Ectodermal cell (in vitro differentiated cells): Measurements from ENCODE around the gene PCNA.

Experiments
- H3K27ac ChIP-seq: 2 replicates; pipeline ENCODE4 v1.7.0; 2013; ENCODE audit warnings: mild to moderate bottlenecking, low read depth, low read length; ENCODE audit not compliant: insufficient read depth, poor library complexity, severe bottlenecking
- H3K27me3 ChIP-seq: 2 replicates; pipeline ENCODE4 v1.7.0; 2013; ENCODE audit warnings: mild to moderate bottlenecking, low read length; ENCODE audit not compliant: insufficient read depth, control insufficient read depth, poor library complexity, severe bottlenecking
- H3K36me3 ChIP-seq: one replicate; pipeline ENCODE4 v1.7.0; 2013; ENCODE audit warnings: low read length; ENCODE audit not compliant: control insufficient read depth, insufficient read depth
- H3K4me1 ChIP-seq: one replicate; pipeline ENCODE4 v1.7.0; 2013; ENCODE audit warnings: low read length; ENCODE audit not compliant: control insufficient read depth, insufficient read depth
- H3K4me3 ChIP-seq: 2 replicates; pipeline ENCODE4 v1.7.0; 2013; ENCODE audit warnings: low read depth, low read length, control low read depth; ENCODE audit not compliant: insufficient read depth
- H3K9me3 ChIP-seq: 2 replicates; pipeline ENCODE4 v1.7.0; 2013; ENCODE audit warnings: mild to moderate bottlenecking, low read length, moderate library complexity; ENCODE audit not compliant: control insufficient read depth
- whole genome bisulfite sequencing, 2 experiments: methylation state at CpG; one replicate each; pipeline ENCODE4 v1.1.7; 2013; ENCODE audit warnings: missing lambda C conversion rate in 2 of 2; 5-methylcytosine and 5-hydroxymethylcytosine counted together

The PCNA gene

GRCh38 chr20:5122873-5123260 lies 3.1 kb upstream of the PCNA start:
- no peaks in the 10 kb centered on the region for H3K27me3 ChIP-seq
- H3K27ac ChIP-seq, result no peak overlapping the region
- no peaks in the 10 kb centered on the region for H3K9me3 ChIP-seq
- whole genome bisulfite sequencing, 2 experiments, result 91 to 98% methylated on average over 1 of the region's 1 CpG
- H3K36me3 ChIP-seq, result peaks cover 5% of the 10 kb centered on the region
- H3K4me1 ChIP-seq, result peaks cover 2% of the 10 kb centered on the region
- no peak overlapping the region for H3K4me3 ChIP-seq

GRCh38 chr20:5120185-5120476 lies 373 bp upstream of the PCNA start:
- H3K4me3 ChIP-seq, result peak overlapping the region; percentile 78
- no peaks in the 10 kb centered on the region for H3K27me3 ChIP-seq
- 14 to 16% methylated on average over 9 of the region's 9 CpGs for WGBS, 2 experiments
- no peak overlapping the region for H3K27ac ChIP-seq
- H3K36me3 ChIP-seq, result peaks cover 22% of the 10 kb centered on the region
- H3K4me1 ChIP-seq, result peaks cover 17% of the 10 kb centered on the region
- H3K9me3 ChIP-seq, result no peaks in the 10 kb centered on the region

- peaks cover 30% of the 10 kb centered on the region for H3K36me3 ChIP-seq
- peaks cover 17% of the 10 kb centered on the region for H3K4me1 ChIP-seq
- H3K9me3 ChIP-seq, result no peaks in the 10 kb centered on the region
- 0 to 1% methylated on average over 21 of the region's 21 CpGs for WGBS, 2 experiments
- H3K27me3 ChIP-seq, result no peaks in the 10 kb centered on the region
- peak overlapping the region; percentile 90 for H3K27ac ChIP-seq
- H3K4me3 ChIP-seq, result peak overlapping the region; percentile 78
Observed at GRCh38 chr20:5119143-5119434, 669 bp downstream of the PCNA start.

- Histone ChIP-seq H3K4me1 (peaks cover 17% of the 10 kb centered on the region), H3K4me3 (peak overlapping the region; percentile 78), H3K27ac (peak overlapping the region; percentile 90), H3K27me3 (no peaks in the 10 kb centered on the region), H3K9me3 (no peaks in the 10 kb centered on the region), H3K36me3 (peaks cover 30% of the 10 kb centered on the region)
- WGBS, 2 experiments, result 4% methylated on average over 22 to 23 of the region's 23 CpGs
Observed at GRCh38 chr20:5118220-5119142, 1.3 kb downstream of the PCNA start.

GRCh38 chr20:5116875-5117274 lies 2.9 kb downstream of the PCNA start:
- no peaks in the 10 kb centered on the region for H3K9me3 ChIP-seq
- H3K4me1 ChIP-seq, result peaks cover 17% of the 10 kb centered on the region
- peaks cover 30% of the 10 kb centered on the region for H3K36me3 ChIP-seq
- WGBS, 2 experiments, result 95 to 100% methylated on average over 3 of the region's 3 CpGs
- no peaks in the 10 kb centered on the region for H3K27me3 ChIP-seq
- peak overlapping the region; percentile 14 for H3K4me3 ChIP-seq
- no peak overlapping the region for H3K27ac ChIP-seq

GRCh38 chr20:5114403-5114802 lies 5.4 kb downstream of the PCNA start:
- Histone ChIP-seq H3K27me3 (no peaks in the 10 kb centered on the region), H3K27ac (no peak overlapping the region), H3K4me3 (no peak overlapping the region), H3K9me3 (no peaks in the 10 kb centered on the region), H3K4me1 (peaks cover 17% of the 10 kb centered on the region), H3K36me3 (peaks cover 30% of the 10 kb centered on the region)
- 64 to 100% methylated on average over 1 to 3 of the region's 3 CpGs for WGBS, 2 experiments

GRCh38 chr20:5113615-5113986 lies 6.2 kb downstream of the PCNA start:
- Histone ChIP-seq H3K4me3 (peak overlapping the region; percentile 65), H3K36me3 (peaks cover 36% of the 10 kb centered on the region), H3K9me3 (no peaks in the 10 kb centered on the region), H3K27me3 (no peaks in the 10 kb centered on the region), H3K27ac (peak overlapping the region; percentile 83), H3K4me1 (peaks cover 17% of the 10 kb centered on the region)
- 78% methylated on average over 2 to 3 of the region's 3 CpGs for WGBS, 2 experiments

- no peak overlapping the region for H3K27ac ChIP-seq
- WGBS, 2 experiments, result 94 to 96% methylated on average over 5 of the region's 5 CpGs
- no peaks in the 10 kb centered on the region for H3K4me1 ChIP-seq
- no peak overlapping the region for H3K4me3 ChIP-seq
- no peaks in the 10 kb centered on the region for H3K9me3 ChIP-seq
- H3K36me3 ChIP-seq, result peaks cover 18% of the 10 kb centered on the region
- H3K27me3 ChIP-seq, result no peaks in the 10 kb centered on the region
Observed at GRCh38 chr20:5109276-5109675, 10.5 kb downstream of the PCNA start.

GRCh38 chr20:5104479-5104878 lies 15.3 kb downstream of the PCNA start:
- H3K9me3 ChIP-seq, result no peaks in the 10 kb centered on the region
- H3K27ac ChIP-seq, result no peak overlapping the region
- no peaks in the 10 kb centered on the region for H3K27me3 ChIP-seq
- H3K4me3 ChIP-seq, result no peak overlapping the region
- WGBS, 2 experiments, result 95 to 100% methylated on average over 2 of the region's 2 CpGs
- H3K4me1 ChIP-seq, result no peaks in the 10 kb centered on the region
- H3K36me3 ChIP-seq, result peaks cover 17% of the 10 kb centered on the region

- no peak overlapping the region for H3K4me3 ChIP-seq
- H3K27ac ChIP-seq, result no peak overlapping the region
- WGBS, 2 experiments, result 36 to 42% methylated on average over 9 of the region's 9 CpGs
- H3K36me3 ChIP-seq, result peaks cover 15% of the 10 kb centered on the region
- H3K27me3 ChIP-seq, result no peaks in the 10 kb centered on the region
- H3K4me1 ChIP-seq, result no peaks in the 10 kb centered on the region
- H3K9me3 ChIP-seq, result no peaks in the 10 kb centered on the region
Observed at GRCh38 chr20:5100684-5101347, 18.9 kb downstream of the PCNA start.
